Duodenal mucosa (tissue), 2 donors: ENCODE data around the gene GALNT8.
"Not testable (repeated sequence)": the region's sequence is repeated elsewhere in the genome, so short reads cannot be mapped to it uniquely, and the experiment has no call there.

Source experiments
- H3K27ac ChIP-seq: one replicate; pipeline ENCODE4 v1.7.0; 2013; ENCODE audit warnings: low read depth, low read length
- H3K27me3 ChIP-seq, 2 donors: one replicate each; pipeline ENCODE4 v1.7.0; 2013; ENCODE audit warnings: low read length in 2 of 2, control low read depth in 1 of 2; ENCODE audit not compliant: insufficient read depth in 2 of 2, control insufficient read depth in 1 of 2
- H3K36me3 ChIP-seq, 2 donors: one replicate each; pipeline ENCODE4 v1.7.0; 2013; ENCODE audit warnings: low read length in 2 of 2, control low read depth in 1 of 2; ENCODE audit not compliant: insufficient read depth in 2 of 2, control insufficient read depth in 1 of 2
- H3K4me1 ChIP-seq, 2 donors: one replicate each; pipeline ENCODE4 v1.7.0; 2013; ENCODE audit warnings: low read length in 2 of 2, control low read depth in 1 of 2; ENCODE audit not compliant: insufficient read depth in 2 of 2, control insufficient read depth in 1 of 2
- H3K4me3 ChIP-seq, 2 donors: one replicate each; pipeline ENCODE4 v1.7.0; 2013; ENCODE audit warnings: low read length in 2 of 2, low read depth in 1 of 2
- H3K9ac ChIP-seq, 2 donors: one replicate each; pipeline ENCODE4 v1.7.0; 2013; ENCODE audit warnings: low read length in 2 of 2, low read depth in 1 of 2
- H3K9me3 ChIP-seq, 2 donors: one replicate each; pipeline ENCODE4 v1.7.0; 2013; ENCODE audit warnings: low read length in 2 of 2, control low read depth in 1 of 2; ENCODE audit not compliant: control insufficient read depth in 1 of 2

Gene GALNT8

GRCh38 chr12:4742416-4742970 lies 22.3 kb downstream of the GALNT8 start:
- Histone ChIP-seq H3K36me3 (no peaks in the 10 kb centered on the region), H3K9ac (no peak overlapping the region), H3K4me3 (no peak overlapping the region), H3K27me3 (no peaks in the 10 kb centered on the region), H3K4me1 (no peaks in the 10 kb centered on the region), H3K9me3 (no peaks in the 10 kb centered on the region), H3K27ac (no peak overlapping the region)

DNA sequence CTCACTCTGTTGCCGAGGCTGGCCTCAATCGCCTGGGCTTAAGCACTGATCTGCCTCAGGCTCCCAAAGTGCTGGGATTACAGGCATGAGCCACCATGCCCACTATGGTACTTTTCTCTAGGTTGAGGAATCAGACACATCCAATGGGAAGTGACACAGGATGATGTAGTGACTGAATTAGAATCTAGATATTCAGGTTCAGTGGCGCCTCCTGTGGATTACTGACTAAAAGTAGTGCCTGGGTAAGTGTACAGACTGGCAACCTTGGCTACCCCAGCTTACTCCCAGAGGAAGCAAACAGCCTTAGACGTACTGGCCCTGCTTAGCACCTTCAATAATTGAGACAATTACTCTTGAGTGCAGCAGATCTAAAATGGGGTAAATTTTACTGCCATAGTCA lies 22.8 kb downstream of the GALNT8 start:
- H3K4me3 ChIP-seq: no peak overlapping the region
- no peaks in the 10 kb centered on the region for H3K27me3 ChIP-seq
- H3K4me1 ChIP-seq: no peaks in the 10 kb centered on the region

DNA sequence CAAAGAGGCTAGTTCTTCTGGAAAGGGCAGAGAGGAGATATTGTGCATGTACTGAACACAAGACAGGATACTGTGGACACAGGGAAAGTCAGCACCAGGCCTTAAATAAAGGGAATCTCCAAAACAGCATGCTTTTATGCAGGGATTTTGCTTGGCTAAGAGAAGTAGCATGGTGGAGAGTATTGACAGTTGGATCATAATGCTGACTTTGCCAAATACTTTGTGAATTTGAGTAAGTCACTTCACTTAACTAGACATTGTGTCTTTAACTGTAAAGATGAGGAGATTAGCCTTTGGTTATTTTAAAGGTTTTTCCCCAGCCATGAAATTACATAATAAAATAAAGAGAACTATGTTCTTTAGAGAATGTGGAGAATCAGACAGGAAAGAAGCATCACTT lies 24.5 kb downstream of the GALNT8 start:
- Histone ChIP-seq H3K36me3 (no peaks in the 10 kb centered on the region), H3K27me3 (no peaks in the 10 kb centered on the region), H3K4me3 (no peak overlapping the region), H3K27ac (no peak overlapping the region), H3K4me1 (no peaks in the 10 kb centered on the region), H3K9me3 (no peaks in the 10 kb centered on the region), H3K9ac (no peak overlapping the region)

More for the DNA sequence above, 22.8 kb downstream of the GALNT8 start:
- H3K27ac ChIP-seq: no peak overlapping the region
- no peaks in the 10 kb centered on the region for H3K36me3 ChIP-seq
- no peaks in the 10 kb centered on the region for H3K9me3 ChIP-seq
- H3K9ac ChIP-seq: no peak overlapping the region

DNA sequence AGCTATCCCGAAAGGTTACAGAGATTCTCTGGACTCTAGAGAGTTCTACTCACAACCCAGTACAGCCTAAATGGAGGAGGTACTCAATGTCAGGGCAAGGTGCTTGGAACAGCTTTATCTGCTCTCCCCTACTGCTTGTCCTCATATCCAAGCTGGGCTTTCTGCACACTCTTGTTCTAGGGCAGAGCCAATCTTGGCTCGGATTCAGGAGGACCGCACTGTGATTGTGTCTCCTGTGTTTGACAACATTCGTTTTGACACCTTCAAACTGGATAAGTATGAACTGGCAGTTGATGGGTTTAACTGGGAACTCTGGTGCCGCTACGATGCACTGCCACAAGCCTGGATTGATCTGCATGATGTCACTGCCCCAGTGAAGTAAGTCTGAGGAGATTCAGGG lies 25.0 kb downstream of the GALNT8 start:
- Histone ChIP-seq H3K9me3 (no peaks in the 10 kb centered on the region), H3K4me3 (no peak overlapping the region), H3K4me1 (no peaks in the 10 kb centered on the region), H3K27me3 (no peaks in the 10 kb centered on the region), H3K9ac (no peak overlapping the region), H3K36me3 (no peaks in the 10 kb centered on the region), H3K27ac (no peak overlapping the region)

DNA sequence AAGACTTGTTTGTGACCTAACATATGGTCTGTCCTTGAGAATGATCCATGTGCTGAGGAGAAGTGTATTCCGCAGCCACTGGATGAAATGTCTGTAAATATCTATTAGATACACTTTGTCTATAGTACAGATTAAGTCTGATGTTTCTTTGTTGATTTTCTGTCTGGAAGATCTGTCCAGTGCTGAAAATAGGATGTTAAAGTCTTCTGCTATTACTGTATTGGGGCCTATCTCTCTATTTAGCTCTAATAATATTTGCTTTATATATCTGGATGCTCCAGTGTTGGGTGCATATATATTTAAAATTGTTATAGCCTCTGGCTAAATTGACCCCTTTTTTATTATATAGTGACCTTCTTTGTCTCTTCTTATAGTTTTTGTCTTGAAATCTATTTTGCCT lies 31.5 kb downstream of the GALNT8 start:
- not testable (repeated sequence) for H3K36me3 ChIP-seq, H3K27me3 ChIP-seq, H3K4me1 ChIP-seq, H3K9ac ChIP-seq, H3K9me3 ChIP-seq, H3K4me3 ChIP-seq, H3K27ac ChIP-seq

DNA sequence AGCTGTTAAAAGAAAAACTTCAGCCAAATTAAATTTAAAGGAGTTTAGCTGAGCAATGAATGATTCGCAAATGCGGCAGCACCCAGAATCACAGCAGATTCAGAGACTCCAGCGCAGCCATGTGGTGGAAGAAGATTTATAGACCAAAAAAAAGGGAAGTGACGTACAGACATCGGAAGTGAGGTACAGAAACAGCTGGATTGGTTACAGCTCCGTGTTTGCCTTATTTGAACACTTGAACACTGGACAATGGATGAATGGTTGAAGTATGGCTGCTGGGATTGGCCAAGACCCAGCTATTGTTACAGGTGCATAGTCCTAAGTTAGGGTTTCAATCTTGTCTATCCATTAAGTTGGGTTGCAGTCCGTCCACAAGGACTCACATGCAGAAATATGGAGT lies 42.6 kb downstream of the GALNT8 start:
- Histone ChIP-seq H3K36me3 (no peaks in the 10 kb centered on the region), H3K9me3 (no peaks in the 10 kb centered on the region), H3K27ac (no peak overlapping the region), H3K4me1 (no peaks in the 10 kb centered on the region), H3K4me3 (no peak overlapping the region), H3K27me3 (no peaks in the 10 kb centered on the region), H3K9ac (no peak overlapping the region)

- no peaks in the 10 kb centered on the region for H3K36me3 ChIP-seq
- H3K4me1 ChIP-seq: no peaks in the 10 kb centered on the region
- no peaks in the 10 kb centered on the region for H3K27me3 ChIP-seq
- no peak overlapping the region for H3K4me3 ChIP-seq
- H3K9ac ChIP-seq: no peak overlapping the region
- no peaks in the 10 kb centered on the region for H3K9me3 ChIP-seq
- H3K27ac ChIP-seq: no peak overlapping the region
Measured at GRCh38 chr12:4763549-4763948, 43.3 kb downstream of the GALNT8 start.

- no peaks in the 10 kb centered on the region for H3K4me1 ChIP-seq
- H3K27me3 ChIP-seq: no peaks in the 10 kb centered on the region
- H3K9ac ChIP-seq: no peak overlapping the region
- no peaks in the 10 kb centered on the region for H3K36me3 ChIP-seq
- no peak overlapping the region for H3K4me3 ChIP-seq
- H3K9me3 ChIP-seq: no peaks in the 10 kb centered on the region
- no peak overlapping the region for H3K27ac ChIP-seq
Measured at GRCh38 chr12:4766445-4766844, 46.2 kb downstream of the GALNT8 start.

GRCh38 chr12:4767186-4767585 lies 47.0 kb downstream of the GALNT8 start:
- H3K27me3 ChIP-seq: no peaks in the 10 kb centered on the region
- H3K27ac ChIP-seq: no peak overlapping the region

DNA sequence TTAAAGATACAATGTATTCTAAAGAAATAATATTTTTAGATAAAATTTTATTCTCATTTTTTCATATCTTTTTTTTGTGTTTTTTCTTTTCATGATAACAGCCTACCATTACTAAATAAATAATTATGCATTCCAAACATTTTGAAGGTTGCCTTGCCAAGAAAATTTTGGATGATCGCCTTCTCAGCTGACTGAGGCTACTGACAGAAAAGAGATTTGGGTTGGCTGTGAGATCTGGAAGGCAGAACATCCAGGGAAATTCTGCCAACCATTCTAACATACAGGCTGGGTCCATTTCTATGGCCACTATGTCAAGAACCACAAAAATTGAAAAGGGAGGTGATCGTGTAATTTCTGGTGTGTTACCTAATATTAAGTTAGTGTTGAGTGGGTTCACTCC lies 48.1 kb downstream of the GALNT8 start:
- Histone ChIP-seq H3K27ac (no peak overlapping the region), H3K9ac (no peak overlapping the region), H3K9me3 (no peaks in the 10 kb centered on the region), H3K4me1 (no peaks in the 10 kb centered on the region), H3K36me3 (no peaks in the 10 kb centered on the region), H3K4me3 (no peak overlapping the region), H3K27me3 (no peaks in the 10 kb centered on the region)

More at GRCh38 chr12:4767186-4767585, 47.0 kb downstream of the GALNT8 start:
- Histone ChIP-seq H3K36me3 (no peaks in the 10 kb centered on the region), H3K9ac (no peak overlapping the region), H3K4me3 (no peak overlapping the region), H3K4me1 (no peaks in the 10 kb centered on the region), H3K9me3 (no peaks in the 10 kb centered on the region)

GRCh38 chr12:4769073-4769472 lies 48.9 kb downstream of the GALNT8 start:
- no peaks in the 10 kb centered on the region for H3K27me3 ChIP-seq
- H3K4me1 ChIP-seq: no peaks in the 10 kb centered on the region
- no peaks in the 10 kb centered on the region for H3K9me3 ChIP-seq
- H3K27ac ChIP-seq: no peak overlapping the region
- no peaks in the 10 kb centered on the region for H3K36me3 ChIP-seq
- H3K4me3 ChIP-seq: no peak overlapping the region
- no peak overlapping the region for H3K9ac ChIP-seq
